Astrocyte (in vitro differentiated cells and primary cell): Measurements from ENCODE around the gene TNFRSF12A. TPM values are rescaled to one million over a fixed set of nuclear protein-coding genes. Genes with fewer than 3 reads are reported as not detected.

Experiments
- DNase-seq: peaks from one replicate; pipeline ENCODE4 v3.0.0-alpha.2; 2010; ENCODE audit warnings: low read depth
- FAIRE-seq: peaks from 2 replicates; lab custom pipeline; 2011; peaks lifted over from hg19 to GRCh38; lab: Jason Lieb, UNC
- H2AFZ ChIP-seq: 2 replicates; pipeline ENCODE4 v1.6.0; 2012; ENCODE audit warnings: low read depth, low read length, inconsistent platforms
- H3K27ac ChIP-seq: 2 replicates; pipeline ENCODE4 v1.5.1; 2011; ENCODE audit warnings: low read depth, low read length, inconsistent platforms
- H3K27me3 ChIP-seq: 2 replicates; pipeline ENCODE4 v1.6.0; 2011; ENCODE audit warnings: low read length, inconsistent platforms; ENCODE audit not compliant: insufficient read depth
- H3K36me3 ChIP-seq: 2 replicates; pipeline ENCODE4 v1.5.1; 2011; ENCODE audit warnings: low read length, inconsistent platforms; ENCODE audit not compliant: insufficient read depth
- H3K4me1 ChIP-seq: 2 replicates; pipeline ENCODE4 v1.5.1; 2011; ENCODE audit warnings: low read length, inconsistent platforms; ENCODE audit not compliant: insufficient read depth
- H3K4me2 ChIP-seq: 2 replicates; pipeline ENCODE4 v1.6.0; 2012; ENCODE audit warnings: low read length, inconsistent platforms
- H3K4me3 ChIP-seq: 2 replicates; pipeline ENCODE4 v1.5.1; 2011; ENCODE audit warnings: low read depth, mild to moderate bottlenecking, low read length, inconsistent platforms; ENCODE audit not compliant: insufficient read depth
- H3K79me2 ChIP-seq: 2 replicates; pipeline ENCODE4 v1.6.0; 2012; ENCODE audit warnings: mild to moderate bottlenecking, low read length, inconsistent platforms; ENCODE audit not compliant: insufficient read depth
- H3K9ac ChIP-seq: 2 replicates; pipeline ENCODE4 v1.6.0; 2012; ENCODE audit warnings: mild to moderate bottlenecking, low read length, inconsistent platforms
- H3K9me3 ChIP-seq: 2 replicates; pipeline ENCODE4 v1.5.1; 2012; ENCODE audit warnings: low read depth, mild to moderate bottlenecking, low read length, inconsistent platforms; ENCODE audit not compliant: insufficient read depth
- H4K20me1 ChIP-seq: 2 replicates; pipeline ENCODE4 v1.6.0; 2012; ENCODE audit warnings: low read length, inconsistent platforms; ENCODE audit not compliant: insufficient read depth
- H3K27ac Mint-ChIP-seq: one replicate; pipeline ENCODE4 v1.8.0; 2021; ENCODE audit warnings: mild to moderate bottlenecking, mixed read lengths; ENCODE audit not compliant: unreplicated experiment
- H3K27me3 Mint-ChIP-seq: one replicate; pipeline ENCODE4 v1.8.0; 2021; ENCODE audit warnings: low read depth, mixed read lengths; ENCODE audit not compliant: unreplicated experiment
- H3K36me3 Mint-ChIP-seq: one replicate; pipeline ENCODE4 v1.8.0; 2021; ENCODE audit warnings: low read depth, mixed read lengths; ENCODE audit not compliant: unreplicated experiment
- H3K4me1 Mint-ChIP-seq: one replicate; pipeline ENCODE4 v1.8.0; 2021; ENCODE audit warnings: low read depth, mixed read lengths; ENCODE audit not compliant: unreplicated experiment
- H3K4me3 Mint-ChIP-seq: one replicate; pipeline ENCODE4 v1.8.0; 2021; ENCODE audit warnings: mild to moderate bottlenecking, moderate library complexity, mixed read lengths; ENCODE audit not compliant: unreplicated experiment
- H3K9me3 Mint-ChIP-seq: one replicate; pipeline ENCODE4 v1.8.0; 2021; ENCODE audit warnings: mild to moderate bottlenecking, mixed read lengths; ENCODE audit not compliant: unreplicated experiment
- CTCF ChIP-seq: IDR thresholded peaks from 2 replicates; pipeline ENCODE4 v1.5.1; 2011; ENCODE audit warnings: low read depth, mild to moderate bottlenecking, inconsistent platforms, low read length, moderate library complexity; ENCODE audit not compliant: insufficient read depth
- EZH2 ChIP-seq: IDR thresholded peaks from 2 replicates; pipeline ENCODE4 v1.6.1; 2012; ENCODE audit warnings: mild to moderate bottlenecking, low read length, inconsistent platforms; ENCODE audit not compliant: insufficient read depth
- total RNA-seq: library from RNA; stranded (reverse); gene quantifications from 2 replicates; pipeline ENCODE4 v1.2.1, GENCODE V29; 2021

Gene TNFRSF12A
- total RNA-seq, 1 donor from 2014 or later: 262 TPM

GRCh38 chr16:3004781-3005284, 15.3 kb upstream of the TNFRSF12A start:
- peaks cover 17% of the 10 kb centered on the region for H3K4me1 Mint-ChIP-seq
- Histone ChIP-seq H3K4me3 (no peak overlapping the region), H3K9me3 (no peaks in the 10 kb centered on the region), H3K9ac (no peak overlapping the region), H3K4me1 (peaks cover 10% of the 10 kb centered on the region), H3K27ac (no peak overlapping the region), H4K20me1 (no peaks in the 10 kb centered on the region), H3K36me3 (no peaks in the 10 kb centered on the region), H3K27me3 (peaks cover 30% of the 10 kb centered on the region), H3K79me2 (no peaks in the 10 kb centered on the region), H2AFZ (no peak overlapping the region), H3K4me2 (peak overlapping the region; percentile 20)
- FAIRE-seq (no peak), DNase-seq (no peak)
- H3K27ac Mint-ChIP-seq: no peak overlapping the region
- TF ChIP-seq EZH2 (peak; percentile 65), CTCF (no peak)
- peak overlapping the region; percentile 79 for H3K4me3 Mint-ChIP-seq
- no peaks in the 10 kb centered on the region for H3K9me3 Mint-ChIP-seq
- peaks cover 4% of the 10 kb centered on the region for H3K27me3 Mint-ChIP-seq
- no peaks in the 10 kb centered on the region for H3K36me3 Mint-ChIP-seq

- FAIRE-seq: no peak
- Mint-ChIP-seq H3K4me1 (peaks cover 17% of the 10 kb centered on the region), H3K36me3 (no peaks in the 10 kb centered on the region), H3K9me3 (no peaks in the 10 kb centered on the region), H3K27ac (no peak overlapping the region), H3K4me3 (no peak overlapping the region), H3K27me3 (peaks cover 2% of the 10 kb centered on the region)
- no peak overlapping the region for H3K4me2 ChIP-seq
- H3K4me3 ChIP-seq: no peak overlapping the region
- no peaks in the 10 kb centered on the region for H3K79me2 ChIP-seq
- peaks cover 34% of the 10 kb centered on the region for H3K27me3 ChIP-seq
- H2AFZ ChIP-seq: no peak overlapping the region
- DNase-seq: no peak
- TF ChIP-seq EZH2 (no peak), CTCF (no peak)
- no peaks in the 10 kb centered on the region for H3K36me3 ChIP-seq
- peaks cover 15% of the 10 kb centered on the region for H3K4me1 ChIP-seq
- H3K9me3 ChIP-seq: no peaks in the 10 kb centered on the region
- peaks cover 5% of the 10 kb centered on the region for H4K20me1 ChIP-seq
- H3K9ac ChIP-seq: no peak overlapping the region
- no peak overlapping the region for H3K27ac ChIP-seq
These were observed 12.9 kb upstream of the TNFRSF12A start for GRCh38 chr16:3007059-3007956.
